HG03460 (cell line): ENCODE measurements around the gene C12orf43.
"Not testable (repeated sequence)": the region's sequence is repeated elsewhere in the genome, so short reads cannot be mapped to it uniquely, and the experiment has no call there.

Source experiments
- ATAC-seq: cut with Tn5 transposase; IDR thresholded peaks from one replicate; pipeline ENCODE4 v1.9.1; 2021; ENCODE audit not compliant: unreplicated experiment

C12orf43 gene

GRCh38 chr12:121015825-121016766 is at the start of gene C12orf43:
TSS of gene C12orf43 (minus strand) at chr12:121016487. CDS start at chr12:121016474, 13 bp downstream.
- peak; percentile 95 for ATAC-seq

- ATAC-seq = no peak
Observed at GRCh38 chr12:121065345-121065744, 49.1 kb upstream of the C12orf43 start.

- not testable (repeated sequence) for ATAC-seq
Observed at GRCh38 chr12:121064586-121064985, 48.3 kb upstream of the C12orf43 start.

GRCh38 chr12:121064116-121064515 is 47.8 kb upstream of the C12orf43 start:
- ATAC-seq = no peak

- no peak for ATAC-seq
Observed at GRCh38 chr12:121062391-121063045, 46.2 kb upstream of the C12orf43 start.

GRCh38 chr12:121061831-121062230 is 45.5 kb upstream of the C12orf43 start:
- no peak for ATAC-seq

GRCh38 chr12:121060149-121061001 is 44.1 kb upstream of the C12orf43 start:
- ATAC-seq = peak; percentile 81

- ATAC-seq = no peak
Observed at GRCh38 chr12:121059031-121059898, 43.0 kb upstream of the C12orf43 start.

- no peak for ATAC-seq
Observed at GRCh38 chr12:121057794-121058193, 41.5 kb upstream of the C12orf43 start.

GRCh38 chr12:121053706-121054105 is 37.4 kb upstream of the C12orf43 start:
- no peak for ATAC-seq

GRCh38 chr12:121050725-121051124 is 34.4 kb upstream of the C12orf43 start:
- no peak for ATAC-seq

- no peak for ATAC-seq
Observed at GRCh38 chr12:121048442-121048841, 32.2 kb upstream of the C12orf43 start.

GRCh38 chr12:121047400-121047799 is 31.1 kb upstream of the C12orf43 start:
- not testable (repeated sequence) for ATAC-seq

- no peak for ATAC-seq
Observed at GRCh38 chr12:121043067-121043466, 26.8 kb upstream of the C12orf43 start.

- ATAC-seq = peak; percentile 71
Observed at GRCh38 chr12:121038861-121039668, 22.8 kb upstream of the C12orf43 start, which contains the start of gene OASL. TSS of gene OASL (minus strand) at chr12:121039246. CDS start at chr12:121038971, 275 bp downstream.

GRCh38 chr12:121036810-121037326 is 20.6 kb upstream of the C12orf43 start:
- ATAC-seq = no peak

GRCh38 chr12:121034616-121035305 is 18.5 kb upstream of the C12orf43 start:
- ATAC-seq = no peak

- ATAC-seq = no peak
Observed at GRCh38 chr12:121033625-121034349, 17.5 kb upstream of the C12orf43 start.
